Sciatic nerve (tissue), 2 donors: ENCODE measurements around the gene PEMT. TPM values are rescaled to one million over a fixed set of nuclear protein-coding genes. Genes with fewer than 3 reads are reported as not detected.

ENCODE experiments used
- ATAC-seq: fragments of 200-7000 bp; cut with Tn5 transposase; one replicate; pipeline ENCODE4 v1.9.1; 2020; ENCODE audit warnings: mild to moderate bottlenecking, moderate library complexity
- DNase-seq: peaks from one replicate; pipeline ENCODE4 v3.0.0-alpha.2; 2020; ENCODE audit warnings: low spot score
- intact Hi-C: fragments of 100-400 bp; cut with DNase I; formaldehyde crosslinking; loops from one replicate; pipeline ENCODE4 v1.14.2; 2022
- total RNA-seq: library from RNA; stranded (reverse); fragmentation: NEBNext Ultra II Directional; extraction: Animal tissue kit (Norgen Biotek cat#: 25700); gene quantifications from one replicate; pipeline ENCODE4 v1.2.1, GENCODE V29; 2021
- donor health status: DM: no; HTN: no; CAD: no.
- donor health status: DM: no; HTN: no; CAD: no.

Gene PEMT
- total RNA-seq, 1 donor from 2014 or later: 27.6 TPM

DNA sequence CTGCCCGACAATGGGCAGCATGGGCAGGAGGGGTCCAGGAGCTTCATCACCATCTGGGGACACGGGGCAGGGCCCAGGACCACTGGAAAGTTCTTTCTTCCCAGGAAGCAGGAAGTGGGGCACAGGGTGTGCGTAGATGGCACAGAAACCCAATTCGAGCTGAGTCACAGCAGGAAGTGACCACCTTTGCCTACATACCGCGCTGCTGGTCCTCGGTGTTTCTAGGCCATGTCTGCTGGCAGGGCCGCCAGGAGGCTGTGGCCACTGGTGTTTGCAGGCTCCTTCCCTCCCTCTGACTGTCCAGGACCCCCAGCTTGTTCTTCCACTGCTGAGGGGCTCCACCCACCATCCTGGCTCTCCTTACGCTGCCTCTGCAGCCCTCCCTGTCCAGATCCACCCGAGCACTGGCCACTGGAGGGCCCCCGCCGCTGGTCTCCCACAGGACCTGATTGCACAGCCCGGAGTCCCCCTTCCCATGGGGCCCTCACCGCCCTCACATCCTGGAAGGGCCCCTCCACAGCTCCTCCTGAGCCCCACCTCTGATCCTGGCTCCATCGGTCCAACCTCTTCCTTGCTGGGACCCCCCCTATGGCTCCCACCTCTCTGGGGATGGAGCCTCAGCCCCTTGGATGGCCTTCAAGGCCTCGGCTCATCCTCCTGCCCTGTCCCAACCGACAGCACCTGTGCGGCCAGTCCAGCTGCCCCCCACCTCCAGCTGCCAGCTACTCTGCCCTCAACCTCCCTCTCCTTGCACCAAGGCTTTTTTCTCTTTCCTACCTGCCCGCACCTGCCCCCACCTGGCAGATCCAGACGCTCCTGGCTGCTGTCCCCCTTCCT, 80.8 kb downstream of the PEMT start:
- intact Hi-C loops: no loop called here
- DNase-seq: peak; percentile 48
- ATAC-seq: no peak

DNA sequence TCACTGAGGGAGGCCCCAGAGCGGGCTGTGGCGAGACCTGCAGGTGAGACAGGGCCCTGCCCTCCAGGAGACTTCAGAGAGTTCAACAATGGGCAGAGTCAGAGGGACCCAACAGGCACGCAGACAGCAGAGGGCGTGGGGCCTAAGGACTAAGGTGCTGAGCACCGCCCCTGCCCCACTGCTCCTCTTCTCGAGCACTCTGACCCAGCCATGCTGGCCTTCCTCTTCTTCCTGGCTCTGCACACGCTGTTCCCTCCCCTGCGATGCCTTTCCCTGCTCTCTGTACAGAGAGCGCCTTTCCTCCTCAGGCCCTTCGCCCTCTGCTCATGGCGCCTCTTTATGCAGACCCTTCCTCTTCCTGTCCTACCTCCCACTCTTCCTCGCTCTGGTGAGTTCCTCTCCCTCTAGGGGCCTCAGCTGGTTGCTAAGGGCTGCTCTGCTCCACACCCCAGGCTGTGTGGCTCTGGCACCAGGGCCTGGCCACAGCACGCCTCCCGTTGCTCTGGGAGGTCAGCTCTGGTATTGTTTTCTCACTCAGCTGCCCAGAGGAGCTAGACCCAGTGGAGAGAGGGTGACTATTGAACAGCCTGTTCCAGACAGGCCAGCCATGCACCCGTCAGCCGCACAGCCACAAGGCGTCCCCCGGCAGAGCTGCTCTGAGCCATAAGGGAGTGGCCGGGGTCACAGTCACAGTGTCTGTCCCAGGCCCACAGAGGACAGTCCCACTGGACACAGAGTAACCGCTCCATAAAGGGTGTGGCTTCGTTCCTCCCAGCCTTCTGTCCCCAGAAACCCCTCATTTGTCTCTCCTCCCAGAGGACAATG, 81.7 kb downstream of the PEMT start:
- intact Hi-C loops: no loop called here
- ATAC-seq: no peak
- peak; percentile 44 for DNase-seq

DNA sequence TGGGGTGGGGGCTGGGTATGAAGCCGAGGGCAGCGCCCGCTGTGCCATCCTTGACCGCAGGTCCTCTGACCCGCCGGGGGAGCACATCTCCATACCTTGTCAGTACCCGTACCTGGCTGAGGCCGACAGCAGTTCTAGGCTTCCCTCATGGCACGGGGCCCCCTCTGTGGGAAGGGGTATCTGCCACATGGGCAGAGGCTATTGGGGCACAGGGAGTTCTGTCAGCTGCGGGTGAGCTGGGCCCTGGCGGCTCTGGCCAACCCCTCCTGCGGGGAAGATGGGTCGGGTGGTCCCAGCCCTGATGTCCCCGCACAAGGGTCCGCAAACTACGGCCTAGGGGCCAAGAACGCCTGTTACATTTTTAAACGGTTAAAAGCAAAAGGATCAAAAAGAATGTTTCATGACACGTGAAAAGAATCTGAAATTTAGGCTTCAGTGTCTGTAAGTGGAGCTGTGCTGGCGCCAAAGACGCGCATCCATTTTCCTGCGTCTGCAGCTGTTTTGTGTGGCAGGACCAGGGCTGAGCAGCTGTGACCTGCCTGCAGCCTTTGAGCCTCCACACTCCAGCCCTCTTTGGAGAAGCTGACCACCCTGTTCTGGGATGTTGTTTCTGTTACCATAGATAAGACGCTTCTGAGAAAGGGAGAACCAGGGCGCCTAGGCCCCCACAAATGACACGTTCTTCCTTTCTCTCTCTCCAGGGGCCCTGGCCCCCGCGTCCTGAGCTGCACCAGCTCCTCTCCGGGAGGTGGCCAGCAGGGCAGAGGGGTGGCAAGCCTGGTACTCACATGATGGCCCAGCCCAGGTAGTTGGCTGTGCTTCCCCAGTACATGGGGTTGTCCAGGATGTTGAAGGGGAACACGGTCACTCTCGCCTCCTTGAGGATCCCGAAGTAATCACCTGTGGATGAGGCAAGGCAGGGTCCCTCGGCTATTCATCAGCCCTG, 82.6 kb downstream of the PEMT start:
- intact Hi-C loops: no loop called here
- peak; percentile 53 for DNase-seq
- ATAC-seq: no peak

GRCh38 chr17:17508019-17508535, 83.4 kb downstream of the PEMT start:
- no peak for DNase-seq
- intact Hi-C loops: no loop called here
- no peak for ATAC-seq

- intact Hi-C loops: no loop called here
- ATAC-seq: no peak
- DNase-seq: no peak
Observed at GRCh38 chr17:17507465-17508011, 84.0 kb downstream of the PEMT start.

GRCh38 chr17:17506893-17507464, 84.5 kb downstream of the PEMT start:
- DNase-seq (no peak), ATAC-seq (no peak)
- intact Hi-C loops: no loop called here

- intact Hi-C loops: no loop called here
- peak; percentile 20 for ATAC-seq
Observed at GRCh38 chr17:17506181-17506741, 85.2 kb downstream of the PEMT start.

GRCh38 chr17:17505610-17506171, 85.8 kb downstream of the PEMT start:
- ATAC-seq: no peak
- intact Hi-C loops: no loop called here

More at GRCh38 chr17:17506181-17506741, 85.2 kb downstream of the PEMT start:
- DNase-seq: no peak

DNA sequence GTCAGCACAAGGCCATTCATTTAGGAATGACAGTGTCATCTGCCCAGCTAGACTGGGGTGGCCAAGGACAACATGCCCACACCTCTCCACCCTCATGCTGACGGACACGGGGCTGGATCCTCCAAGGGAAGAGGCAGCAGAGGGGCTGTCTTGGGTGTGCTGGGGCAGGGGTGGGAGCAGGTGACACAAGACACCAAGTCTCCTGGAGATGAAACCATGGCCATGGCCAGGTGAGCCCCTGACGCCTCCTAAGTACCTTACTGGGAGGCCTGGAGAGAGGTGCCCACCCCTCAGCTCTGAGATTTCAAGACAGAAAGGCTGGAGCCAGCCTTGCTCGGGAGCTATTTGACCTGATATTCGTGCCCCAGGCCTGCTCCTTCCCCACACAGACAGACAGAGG, 86.4 kb downstream of the PEMT start:
- DNase-seq (no peak), ATAC-seq (no peak)
- intact Hi-C loops: no loop called here

More at GRCh38 chr17:17505610-17506171, 85.8 kb downstream of the PEMT start:
- DNase-seq: no peak

DNA sequence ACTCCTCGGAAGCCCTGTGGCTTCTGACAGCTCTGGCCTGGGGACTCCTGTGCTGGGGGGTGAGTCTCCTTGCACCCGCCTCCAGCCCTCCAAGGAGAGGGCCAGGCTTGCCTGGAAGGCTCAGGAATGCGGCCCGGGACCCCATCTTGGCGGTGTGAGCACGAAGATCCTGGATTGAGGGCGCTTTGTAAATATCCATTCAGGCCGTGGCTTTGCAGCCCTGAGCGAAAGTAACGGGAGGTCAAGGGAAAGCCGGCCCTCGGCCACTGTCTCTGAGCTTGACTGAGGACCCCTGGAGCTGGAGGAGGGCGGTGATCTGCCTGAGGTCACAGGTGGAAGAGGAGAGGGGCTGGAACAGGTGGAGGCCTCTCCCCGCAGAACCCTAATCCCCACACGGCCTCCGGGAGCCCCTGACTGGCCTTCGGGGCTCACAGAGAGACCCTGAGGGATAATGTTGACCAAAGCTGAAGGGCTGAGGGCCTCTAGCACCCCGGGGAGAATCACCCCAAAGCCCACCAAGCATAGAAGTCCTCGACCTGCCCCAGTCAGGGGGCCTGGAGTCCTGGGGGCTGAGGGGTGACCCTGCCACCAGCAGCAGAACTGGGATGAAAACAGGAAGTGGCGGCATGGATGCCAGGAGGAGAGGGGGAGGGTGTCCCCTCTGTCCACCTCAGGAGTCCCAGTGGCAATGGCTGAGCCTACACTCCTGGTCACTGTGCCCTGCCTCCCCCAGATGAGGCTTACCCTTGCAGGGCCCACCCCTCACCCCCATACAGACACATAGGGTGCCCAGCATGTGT, 87.0 kb downstream of the PEMT start:
- intact Hi-C loops: no loop called here
- DNase-seq (no peak), ATAC-seq (no peak)

DNA sequence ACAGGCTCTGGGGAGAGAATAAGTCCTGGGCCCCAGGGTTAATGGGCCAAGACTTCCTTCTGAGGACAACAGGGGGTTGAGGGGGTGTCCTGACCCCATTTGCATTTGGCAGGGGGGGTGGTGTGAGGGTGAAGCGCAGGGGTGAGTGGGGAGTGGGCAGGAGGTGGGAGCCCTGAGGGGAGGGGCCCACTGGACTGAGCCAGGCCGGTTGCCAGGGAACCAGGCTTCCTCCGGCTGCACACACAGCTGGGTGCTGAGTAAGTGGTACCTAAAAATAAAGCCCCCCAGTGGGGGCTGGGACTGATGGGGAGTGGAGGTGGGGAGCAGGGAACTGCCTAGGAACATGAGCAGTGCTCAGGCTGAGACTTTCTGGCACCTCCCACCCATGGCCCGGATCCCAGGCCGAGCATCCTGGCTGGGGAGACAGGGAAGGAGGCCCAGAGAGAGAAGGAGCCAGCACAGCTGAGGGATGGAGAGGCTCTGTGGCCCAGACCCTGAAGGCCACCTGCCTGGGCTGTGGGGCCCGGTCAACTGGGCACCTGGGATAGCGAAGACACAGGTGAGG, 87.9 kb downstream of the PEMT start:
- ATAC-seq (peak; percentile 22), DNase-seq (no peak)

GRCh38 chr17:17502741-17503565, 88.6 kb downstream of the PEMT start:
- intact Hi-C loops: no loop called here
- DNase-seq: no peak
- no peak for ATAC-seq

More for the DNA sequence above, 87.9 kb downstream of the PEMT start:
- intact Hi-C loops: no loop called here

- no peak for ATAC-seq
- DNase-seq: no peak
- intact Hi-C loops: no loop called here
Observed at GRCh38 chr17:17500999-17501605, 90.4 kb downstream of the PEMT start.

DNA sequence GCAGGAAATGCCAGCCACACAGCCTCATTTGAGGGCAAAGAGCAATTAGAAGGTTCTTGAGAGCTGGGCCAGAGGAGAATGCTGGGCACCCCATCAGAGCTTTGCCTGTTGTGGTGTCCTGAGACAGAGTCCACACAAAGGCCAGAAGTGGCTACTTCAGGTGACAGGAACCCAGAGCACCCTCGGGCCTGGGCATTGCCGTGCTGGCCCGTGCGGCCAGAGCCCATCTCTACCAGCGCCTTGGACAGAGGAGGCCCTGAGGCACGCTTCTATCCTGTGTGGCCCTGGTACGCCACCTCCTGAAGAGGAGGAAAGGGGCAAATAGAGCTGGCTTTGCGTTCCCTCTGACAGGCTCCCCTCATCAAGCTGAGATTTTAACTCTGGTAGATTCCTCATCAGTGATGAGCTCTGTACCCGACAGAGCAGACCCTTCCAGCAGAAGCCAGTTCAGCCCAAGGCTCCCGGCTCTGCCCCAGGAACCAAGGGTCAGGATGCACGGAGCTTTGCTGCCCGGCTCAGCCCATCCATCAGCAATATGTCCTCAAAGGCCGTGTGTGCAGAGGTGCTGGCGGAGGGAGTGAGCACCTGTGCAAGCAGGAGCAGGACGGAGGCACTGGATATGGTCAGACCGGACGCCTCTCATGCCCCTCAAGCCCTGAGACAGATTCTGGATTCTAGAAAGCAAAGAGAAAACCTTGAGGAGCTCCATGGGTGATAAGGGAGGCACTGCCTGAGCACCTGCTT, 91.9 kb downstream of the PEMT start:
- no peak for ATAC-seq
- no peak for DNase-seq
- intact Hi-C loops: loop anchor here (5.0 to 10.0 kb wide), 2 partner anchors 142 to 145 kb away; no protein-coding TSS in a partner anchor
